Effector memory CD8-positive, alpha-beta T cell (primary cell): ENCODE data around the gene ABCA13.

ENCODE experiments used
- ATAC-seq: fragments of 150-1000 bp; cut with Tn5 transposase; replicated peaks from 2 replicates; pipeline ENCODE4 v1.10.0; 2021; ENCODE audit warnings: mild to moderate bottlenecking, moderate library complexity
- DNase-seq, 3 experiments: peaks; one replicate each; pipeline ENCODE4 v3.0.0; 2021
- H3K27ac Mint-ChIP-seq, 2 donors: one replicate each; pipeline ENCODE4 v1.8.0; 2022; ENCODE audit warnings: mild to moderate bottlenecking in 2 of 2, mixed read lengths in 2 of 2, moderate library complexity in 2 of 2
- H3K27me3 Mint-ChIP-seq, 2 donors: one replicate each; pipeline ENCODE4 v1.8.0; 2022; ENCODE audit warnings: mixed read lengths in 2 of 2
- H3K36me3 Mint-ChIP-seq: one replicate; pipeline ENCODE4 v1.8.0; 2022; ENCODE audit warnings: mild to moderate bottlenecking, moderate library complexity, mixed read lengths; ENCODE audit not compliant: insufficient read depth
- H3K4me1 Mint-ChIP-seq, 2 donors: one replicate each; pipeline ENCODE4 v1.8.0; 2022; ENCODE audit warnings: low read depth in 2 of 2, mixed read lengths in 2 of 2
- H3K4me3 Mint-ChIP-seq, 2 donors: one replicate each; pipeline ENCODE4 v1.8.0; 2022; ENCODE audit warnings: mild to moderate bottlenecking in 2 of 2, mixed read lengths in 2 of 2, moderate library complexity in 2 of 2
- H3K9me3 Mint-ChIP-seq, 2 donors: one replicate each; pipeline ENCODE4 v1.8.0; 2022; ENCODE audit warnings: mixed read lengths in 2 of 2

Gene ABCA13

DNA sequence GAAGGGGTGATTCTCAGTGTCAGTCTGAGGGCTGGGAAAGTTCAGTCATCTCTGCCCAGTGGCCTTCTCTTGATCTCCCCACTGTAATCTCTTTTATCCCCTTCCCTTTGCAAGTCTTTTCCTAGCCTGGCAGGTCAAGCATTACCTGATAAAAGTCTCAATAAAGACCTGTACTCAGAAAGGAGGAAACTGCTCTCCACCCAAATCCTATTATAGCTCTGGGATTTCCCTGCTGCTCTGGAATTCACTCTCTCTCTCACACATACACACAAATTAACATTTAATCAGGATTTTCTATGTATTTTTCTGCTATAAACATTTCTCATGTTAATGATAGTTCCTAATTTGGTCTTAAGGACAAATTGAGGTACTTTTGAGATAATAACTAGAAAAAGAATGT is 46.5 kb downstream of the ABCA13 start:
- no peak for ATAC-seq
- DNase-seq: no peak
- no peaks in the 10 kb centered on the region for H3K4me1 Mint-ChIP-seq
- no peak overlapping the region for H3K27ac Mint-ChIP-seq
- H3K9me3 Mint-ChIP-seq: no peaks in the 10 kb centered on the region
- H3K36me3 Mint-ChIP-seq: no peaks in the 10 kb centered on the region
- peaks cover 10 to 19% of the 10 kb centered on the region in 2 donors for H3K27me3 Mint-ChIP-seq
- H3K4me3 Mint-ChIP-seq: no peak overlapping the region

GRCh38 chr7:48224042-48224441 is 52.8 kb downstream of the ABCA13 start:
- Mint-ChIP-seq H3K27me3 (peaks cover 0 to 9% of the 10 kb centered on the region in 2 donors), H3K4me3 (no peak overlapping the region), H3K4me1 (no peaks in the 10 kb centered on the region), H3K9me3 (peaks cover 0 to 2% of the 10 kb centered on the region in 2 donors), H3K27ac (no peak overlapping the region), H3K36me3 (no peaks in the 10 kb centered on the region)
- DNase-seq: no peak
- no peak for ATAC-seq

- no peak for ATAC-seq
- H3K27me3 Mint-ChIP-seq: peaks cover 0 to 9% of the 10 kb centered on the region in 2 donors
- H3K9me3 Mint-ChIP-seq: peaks cover 0 to 2% of the 10 kb centered on the region in 2 donors
- no peaks in the 10 kb centered on the region for H3K4me1 Mint-ChIP-seq
- H3K4me3 Mint-ChIP-seq: no peak overlapping the region
- DNase-seq: no peak
- H3K36me3 Mint-ChIP-seq: no peaks in the 10 kb centered on the region
- H3K27ac Mint-ChIP-seq: no peak overlapping the region
These were observed 53.8 kb downstream of the ABCA13 start for GRCh38 chr7:48225101-48225500.

- no peak for ATAC-seq
- Mint-ChIP-seq H3K9me3 (no peaks in the 10 kb centered on the region), H3K36me3 (no peaks in the 10 kb centered on the region), H3K27ac (no peak overlapping the region), H3K27me3 (peaks cover 0 to 18% of the 10 kb centered on the region in 2 donors), H3K4me3 (no peak overlapping the region), H3K4me1 (no peaks in the 10 kb centered on the region)
- no peak for DNase-seq
These were observed 66.1 kb downstream of the ABCA13 start for GRCh38 chr7:48237354-48237753.

DNA sequence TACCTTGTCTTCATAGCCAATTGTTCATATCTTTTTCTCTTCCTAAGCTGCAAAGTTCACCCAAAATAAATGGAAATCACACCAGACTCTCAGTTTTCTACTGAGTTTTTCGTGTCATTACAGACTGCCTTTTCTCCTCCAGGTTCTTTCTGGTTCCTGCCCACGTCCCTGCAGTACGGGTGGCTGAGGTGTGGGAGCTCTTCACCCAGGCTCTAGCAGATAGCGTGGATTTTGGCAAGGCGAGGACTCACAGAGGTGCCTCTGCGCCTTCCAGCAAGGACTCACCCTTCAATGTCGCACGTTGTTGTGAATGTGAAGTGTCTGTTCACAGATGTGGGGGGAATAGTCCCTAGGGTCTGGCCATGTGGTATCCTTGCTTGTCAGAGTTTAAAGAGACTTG is 71.6 kb downstream of the ABCA13 start:
- Mint-ChIP-seq H3K4me1 (no peaks in the 10 kb centered on the region), H3K36me3 (no peaks in the 10 kb centered on the region), H3K9me3 (no peaks in the 10 kb centered on the region), H3K27me3 (peaks cover 8 to 34% of the 10 kb centered on the region in 2 donors), H3K4me3 (no peak overlapping the region), H3K27ac (no peak overlapping the region)
- no peak for DNase-seq
- ATAC-seq: no peak

- Mint-ChIP-seq H3K36me3 (no peaks in the 10 kb centered on the region), H3K4me1 (no peaks in the 10 kb centered on the region), H3K4me3 (no peak overlapping the region), H3K27ac (no peak overlapping the region), H3K9me3 (no peaks in the 10 kb centered on the region), H3K27me3 (peaks cover 8 to 34% of the 10 kb centered on the region in 2 donors)
- no peak for ATAC-seq
- no peak for DNase-seq
These were observed 73.6 kb downstream of the ABCA13 start for GRCh38 chr7:48244864-48245271.

GRCh38 chr7:48245751-48246472 is 74.7 kb downstream of the ABCA13 start:
- H3K9me3 Mint-ChIP-seq: no peaks in the 10 kb centered on the region
- no peak for ATAC-seq
- H3K36me3 Mint-ChIP-seq: no peaks in the 10 kb centered on the region
- H3K4me1 Mint-ChIP-seq: no peaks in the 10 kb centered on the region
- H3K27me3 Mint-ChIP-seq: peaks cover 8 to 34% of the 10 kb centered on the region in 2 donors
- no peak overlapping the region for H3K4me3 Mint-ChIP-seq
- no peak for DNase-seq
- H3K27ac Mint-ChIP-seq: no peak overlapping the region

DNA sequence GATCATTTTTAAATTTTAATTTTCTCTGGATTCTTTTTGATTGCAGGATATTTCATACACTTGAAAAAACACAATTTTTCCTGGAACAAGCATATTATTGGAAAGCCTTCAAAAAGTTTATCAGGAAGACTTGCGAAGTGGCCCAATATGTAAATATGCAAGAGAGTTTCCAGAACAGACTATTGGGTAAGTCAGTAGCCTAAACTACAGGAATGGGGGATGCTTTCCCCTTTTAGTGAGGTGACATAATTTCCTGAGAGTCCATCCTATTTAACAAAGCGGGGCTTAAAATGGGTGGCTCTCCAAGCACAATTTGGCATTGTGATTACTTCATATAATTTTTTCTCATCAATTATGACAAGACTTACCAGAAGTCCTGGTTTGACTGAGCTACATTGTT is 77.9 kb downstream of the ABCA13 start:
- no peak for ATAC-seq
- Mint-ChIP-seq H3K27ac (no peak overlapping the region), H3K36me3 (no peaks in the 10 kb centered on the region)

DNA sequence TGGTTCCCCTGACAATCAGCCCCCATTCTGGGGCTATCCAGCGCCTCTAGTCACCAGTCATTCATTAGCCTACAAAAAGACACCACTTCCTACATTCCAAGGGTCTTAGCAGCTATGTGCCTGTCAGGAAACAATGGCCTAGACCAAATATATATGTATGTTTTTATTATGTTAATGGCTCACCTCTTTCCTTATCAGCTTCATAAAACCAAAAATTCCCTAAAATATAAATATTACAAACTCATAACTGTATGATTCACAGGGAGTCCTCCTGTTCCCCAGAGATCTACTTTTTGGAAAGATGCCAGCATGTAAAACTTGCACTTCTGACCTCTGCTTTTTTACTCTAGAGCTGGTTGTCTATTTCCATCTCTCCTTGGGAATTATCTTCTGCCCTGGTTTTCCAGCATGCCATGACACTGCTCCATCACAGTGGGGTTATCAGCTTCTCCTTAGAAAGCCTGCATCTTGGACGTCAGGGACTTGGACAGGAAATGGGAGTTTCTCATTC is 79.2 kb downstream of the ABCA13 start:
- ATAC-seq: no peak
- no peak overlapping the region for H3K27ac Mint-ChIP-seq
- H3K4me3 Mint-ChIP-seq: no peak overlapping the region
- no peaks in the 10 kb centered on the region for H3K27me3 Mint-ChIP-seq
- no peaks in the 10 kb centered on the region for H3K36me3 Mint-ChIP-seq
- H3K4me1 Mint-ChIP-seq: peaks cover 0 to 3% of the 10 kb centered on the region in 2 donors
- H3K9me3 Mint-ChIP-seq: no peaks in the 10 kb centered on the region
- DNase-seq: no peak

More for the DNA sequence above, 77.9 kb downstream of the ABCA13 start:
- no peaks in the 10 kb centered on the region for H3K9me3 Mint-ChIP-seq
- peaks cover under 1 to 9% of the 10 kb centered on the region in 2 donors for H3K27me3 Mint-ChIP-seq
- no peak overlapping the region for H3K4me3 Mint-ChIP-seq
- H3K4me1 Mint-ChIP-seq: peaks cover 0 to 3% of the 10 kb centered on the region in 2 donors
- DNase-seq: no peak

DNA sequence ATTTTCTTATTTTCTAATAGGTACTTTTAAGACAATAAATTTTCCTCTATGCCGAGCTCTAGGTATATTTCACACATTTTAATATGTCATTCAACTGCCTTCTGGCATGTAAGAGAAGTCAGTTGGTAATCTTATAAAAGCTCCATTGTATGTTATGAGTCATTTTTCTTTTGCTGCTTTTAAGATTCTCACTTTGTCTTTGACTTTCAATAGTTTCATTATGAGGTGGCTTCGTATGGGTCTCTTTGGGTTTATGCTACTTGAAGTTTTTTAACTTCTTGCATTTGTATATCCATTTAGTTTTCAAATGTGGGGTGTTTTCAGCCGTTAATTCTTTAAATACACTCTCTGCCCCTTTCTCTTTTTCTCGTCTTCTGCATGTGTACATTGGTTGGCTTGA is 80.5 kb downstream of the ABCA13 start:
- Mint-ChIP-seq H3K27me3 (peaks cover 0 to 2% of the 10 kb centered on the region in 2 donors), H3K4me3 (no peak overlapping the region), H3K27ac (no peak overlapping the region), H3K4me1 (peaks cover 0 to 3% of the 10 kb centered on the region in 2 donors), H3K9me3 (no peaks in the 10 kb centered on the region), H3K36me3 (no peaks in the 10 kb centered on the region)
- no peak for DNase-seq
- ATAC-seq: no peak

GRCh38 chr7:48252995-48253394 is 81.7 kb downstream of the ABCA13 start:
- Mint-ChIP-seq H3K4me1 (peaks cover 0 to 3% of the 10 kb centered on the region in 2 donors), H3K36me3 (no peaks in the 10 kb centered on the region), H3K27ac (no peak overlapping the region), H3K9me3 (no peaks in the 10 kb centered on the region), H3K4me3 (no peak overlapping the region), H3K27me3 (peaks cover 0 to 12% of the 10 kb centered on the region in 2 donors)
- no peak for DNase-seq
- ATAC-seq: no peak

DNA sequence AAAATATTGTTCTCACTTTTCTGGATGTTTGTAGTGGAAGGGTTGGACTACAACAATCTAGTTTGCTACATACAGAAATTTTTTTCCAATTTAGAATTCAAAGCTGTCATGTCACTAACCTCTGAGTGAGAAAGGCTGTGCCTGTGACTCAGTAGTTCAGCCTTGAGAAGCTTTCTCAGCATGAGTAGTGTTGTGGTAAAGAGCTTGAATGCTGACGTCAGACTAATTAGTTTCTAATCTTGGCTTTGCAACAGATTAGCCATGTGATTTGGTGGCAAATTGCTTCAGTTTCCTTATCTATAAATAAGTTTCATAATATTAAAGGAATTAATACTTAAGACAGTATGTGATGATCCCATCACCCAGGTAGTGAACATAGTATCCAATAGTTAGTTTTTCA is 83.8 kb downstream of the ABCA13 start:
- ATAC-seq: no peak
- H3K27ac Mint-ChIP-seq: no peak overlapping the region

GRCh38 chr7:48259463-48260280 is 88.4 kb downstream of the ABCA13 start:
- no peak overlapping the region for H3K27ac Mint-ChIP-seq
- DNase-seq (no peak), ATAC-seq (no peak)
- H3K36me3 Mint-ChIP-seq: no peaks in the 10 kb centered on the region
- H3K4me3 Mint-ChIP-seq: no peak overlapping the region
- no peaks in the 10 kb centered on the region for H3K4me1 Mint-ChIP-seq
- H3K9me3 Mint-ChIP-seq: no peaks in the 10 kb centered on the region
- H3K27me3 Mint-ChIP-seq: peaks cover 0 to 12% of the 10 kb centered on the region in 2 donors

More for the DNA sequence above, 83.8 kb downstream of the ABCA13 start:
- H3K4me3 Mint-ChIP-seq: no peak overlapping the region
- peaks cover 0 to 12% of the 10 kb centered on the region in 2 donors for H3K27me3 Mint-ChIP-seq
- H3K9me3 Mint-ChIP-seq: no peaks in the 10 kb centered on the region
- DNase-seq: no peak
- peaks cover 0 to 3% of the 10 kb centered on the region in 2 donors for H3K4me1 Mint-ChIP-seq
- H3K36me3 Mint-ChIP-seq: no peaks in the 10 kb centered on the region

GRCh38 chr7:48261696-48262095 is 90.4 kb downstream of the ABCA13 start:
- DNase-seq (no peak), ATAC-seq (no peak)
- Mint-ChIP-seq H3K4me1 (no peaks in the 10 kb centered on the region), H3K27ac (no peak overlapping the region), H3K9me3 (no peaks in the 10 kb centered on the region), H3K4me3 (no peak overlapping the region), H3K27me3 (peaks cover 0 to 10% of the 10 kb centered on the region in 2 donors), H3K36me3 (no peaks in the 10 kb centered on the region)
